ENCODE results near the gene VGF. TPM values are rescaled to one million over a fixed set of nuclear protein-coding genes. Genes with fewer than 3 reads are reported as not detected.

The VGF gene
- total RNA-seq, 4 donors from 2014 or later, result 0.94 TPM; not detected in 3

DNA sequence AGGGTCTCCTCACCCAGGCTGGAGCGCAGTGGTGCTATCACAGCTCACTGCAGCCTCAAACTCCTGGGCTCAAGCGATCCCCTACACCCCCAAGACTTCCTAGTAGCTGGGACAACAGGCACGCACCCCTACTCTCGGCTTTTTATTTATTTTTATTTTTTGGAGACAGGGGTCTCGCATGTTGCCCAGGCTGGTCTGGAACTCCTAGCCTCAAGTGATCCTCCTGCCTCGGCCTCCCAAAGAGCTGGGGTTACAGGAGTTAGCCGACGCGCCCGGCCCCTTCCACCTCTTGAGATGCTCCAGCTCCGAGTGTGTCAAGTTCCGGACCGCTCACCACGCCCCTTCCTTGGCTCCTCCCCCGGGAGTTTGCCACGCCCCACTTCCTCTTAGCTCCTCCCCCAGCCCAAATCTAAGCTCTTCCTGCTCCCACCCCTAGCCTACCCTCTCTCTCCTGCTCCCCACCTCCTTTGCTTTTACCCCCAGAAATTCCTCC lies 8.4 kb upstream of the VGF start:
- H3K36me3 ChIP-seq, result no peaks in the 10 kb centered on the region
- peaks cover 0 to 48% of the 10 kb centered on the region in 2 donors for H3K27me3 ChIP-seq
- H3K4me3 ChIP-seq, result peak overlapping the region in 1 of 4 donors; percentile 3
- no peak for TF ChIP-seq POLR2A (IDR thresholded peaks at IDR 0.05)
- TF ChIP-seq, protein P1, sequence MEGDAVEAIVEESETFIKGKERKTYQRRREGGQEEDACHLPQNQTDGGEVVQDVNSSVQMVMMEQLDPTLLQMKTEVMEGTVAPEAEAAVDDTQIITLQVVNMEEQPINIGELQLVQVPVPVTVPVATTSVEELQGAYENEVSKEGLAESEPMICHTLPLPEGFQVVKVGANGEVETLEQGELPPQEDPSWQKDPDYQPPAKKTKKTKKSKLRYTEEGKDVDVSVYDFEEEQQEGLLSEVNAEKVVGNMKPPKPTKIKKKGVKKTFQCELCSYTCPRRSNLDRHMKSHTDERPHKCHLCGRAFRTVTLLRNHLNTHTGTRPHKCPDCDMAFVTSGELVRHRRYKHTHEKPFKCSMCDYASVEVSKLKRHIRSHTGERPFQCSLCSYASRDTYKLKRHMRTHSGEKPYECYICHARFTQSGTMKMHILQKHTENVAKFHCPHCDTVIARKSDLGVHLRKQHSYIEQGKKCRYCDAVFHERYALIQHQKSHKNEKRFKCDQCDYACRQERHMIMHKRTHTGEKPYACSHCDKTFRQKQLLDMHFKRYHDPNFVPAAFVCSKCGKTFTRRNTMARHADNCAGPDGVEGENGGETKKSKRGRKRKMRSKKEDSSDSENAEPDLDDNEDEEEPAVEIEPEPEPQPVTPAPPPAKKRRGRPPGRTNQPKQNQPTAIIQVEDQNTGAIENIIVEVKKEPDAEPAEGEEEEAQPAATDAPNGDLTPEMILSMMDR (IDR thresholded peaks at IDR 0.05), result no peak
- H3K27ac ChIP-seq, result no peak overlapping the region
- DNase-seq, result peak; percentile 26 to 73 (median 70)
- peaks cover 0 to 5% (median 0%) of the 10 kb centered on the region in 4 donors for H3K9me3 ChIP-seq
- H3K4me1 ChIP-seq, result peaks cover 0 to 45% (median 30%) of the 10 kb centered on the region in 4 donors

DNA sequence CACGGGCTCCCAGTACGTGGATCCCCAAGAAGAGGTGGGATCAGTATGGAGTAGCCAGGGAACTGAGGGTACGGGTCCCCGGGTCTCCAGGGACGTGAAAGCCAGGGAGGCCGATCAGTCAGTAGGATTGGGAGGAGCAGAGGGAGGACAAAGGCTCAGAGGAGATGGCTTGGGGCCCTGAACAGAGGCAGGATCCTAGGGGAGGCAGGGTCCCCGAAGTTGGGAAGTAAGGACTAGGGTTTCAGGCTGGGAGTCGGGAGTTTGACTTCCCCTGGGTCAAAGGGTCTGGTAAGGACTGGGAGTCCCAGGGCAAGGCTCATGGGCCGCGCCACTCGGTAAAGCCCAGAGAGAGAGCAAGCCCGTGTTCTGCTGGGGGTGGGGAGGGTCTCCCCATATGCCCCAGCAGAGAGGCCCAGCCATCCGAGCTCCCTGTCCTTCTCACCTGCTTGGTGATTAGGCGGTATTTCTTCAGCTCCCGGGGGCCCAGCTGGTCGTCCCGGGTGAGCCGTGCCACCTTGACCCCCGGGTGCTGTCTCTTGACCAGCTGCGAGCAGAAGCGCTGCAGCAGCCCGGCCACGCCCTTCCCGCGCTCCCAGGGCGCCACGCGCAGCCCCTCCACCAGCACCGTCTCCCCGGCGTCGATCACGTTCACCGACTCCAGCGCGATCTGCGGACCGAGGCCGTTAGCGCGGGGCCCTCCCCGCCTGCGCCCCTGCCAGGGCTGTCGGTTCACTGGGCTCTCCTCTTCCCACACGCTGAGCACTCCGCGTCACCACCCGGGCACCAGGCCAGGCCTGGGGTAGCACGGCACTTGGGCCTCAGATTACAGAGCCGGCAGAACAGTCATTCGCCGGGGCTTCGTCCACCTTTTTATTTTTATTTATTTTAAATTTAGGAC lies 7.7 kb upstream of the VGF start:
- peaks cover 0 to 45% (median 30%) of the 10 kb centered on the region in 4 donors for H3K4me1 ChIP-seq
- peak in 2 of 3 donors; percentile 70 to 72 for DNase-seq
- H3K9me3 ChIP-seq, result peaks cover 0 to 5% (median 0%) of the 10 kb centered on the region in 4 donors
- no peaks in the 10 kb centered on the region for H3K36me3 ChIP-seq
- peak overlapping the region in 3 of 4 donors; percentile 3 to 21 (median 20) for H3K4me3 ChIP-seq
- H3K27ac ChIP-seq, result no peak overlapping the region
- peaks cover 0 to 43% of the 10 kb centered on the region in 2 donors for H3K27me3 ChIP-seq
- no peak for TF ChIP-seq POLR2A (IDR thresholded peaks at IDR 0.05)
- TF ChIP-seq, protein P1 (IDR thresholded peaks at IDR 0.05), result no peak

DNA sequence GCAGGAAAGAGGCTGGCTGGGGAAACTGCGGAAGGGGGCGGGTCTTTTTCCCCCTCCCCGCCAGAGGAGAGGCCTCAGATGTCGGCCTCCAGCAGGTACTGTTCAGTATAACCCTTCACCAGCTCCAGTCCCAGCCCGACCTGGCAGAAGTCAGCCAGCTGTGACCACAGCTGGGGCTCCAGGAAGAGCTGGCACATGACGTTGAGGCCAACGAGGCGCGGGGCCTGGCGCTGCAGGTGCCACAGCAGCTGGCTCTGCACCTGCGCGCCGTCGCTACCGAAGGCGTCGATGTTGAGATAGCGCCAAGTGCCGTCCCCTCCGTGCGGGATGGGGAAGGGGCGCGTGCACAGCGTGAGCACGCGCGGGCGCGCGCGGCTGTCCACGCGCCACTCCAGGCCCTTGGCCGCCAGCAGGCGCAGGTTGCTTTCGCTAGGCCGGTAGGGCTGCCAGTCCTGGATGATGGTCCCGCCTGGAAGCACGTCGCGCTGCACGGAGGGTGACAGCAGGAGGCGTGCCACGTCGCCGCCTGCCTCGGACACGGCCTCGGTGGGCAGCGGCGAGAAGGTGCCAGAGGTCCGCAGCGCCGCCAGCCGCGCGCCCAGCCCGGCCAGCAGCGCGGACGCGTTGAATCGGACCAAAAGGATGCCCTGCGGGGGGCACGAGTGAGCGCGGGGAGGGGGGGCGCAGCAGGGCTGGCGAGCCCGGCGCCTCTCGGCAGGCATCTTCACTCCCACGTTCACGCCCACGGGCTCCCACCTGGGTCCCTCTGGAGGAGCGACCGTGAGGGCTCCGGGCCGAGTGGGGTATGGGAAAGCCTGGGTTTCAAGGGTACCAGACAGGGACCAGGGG lies 6.9 kb upstream of the VGF start:
- no peaks in the 10 kb centered on the region for H3K36me3 ChIP-seq
- peaks cover 0 to 48% of the 10 kb centered on the region in 2 donors for H3K27me3 ChIP-seq
- no peak for TF ChIP-seq POLR2A (IDR thresholded peaks at IDR 0.05)
- TF ChIP-seq, protein P1 (IDR thresholded peaks at IDR 0.05), result peak in 1 of 6 experiments; percentile 29
- peaks cover 0 to 5% (median 0%) of the 10 kb centered on the region in 4 donors for H3K9me3 ChIP-seq
- no peak overlapping the region for H3K27ac ChIP-seq
- peak in 1 of 3 donors; percentile 28 for DNase-seq
- H3K4me3 ChIP-seq, result peak overlapping the region in 3 of 4 donors; percentile 22 to 26 (median 22)
- H3K4me1 ChIP-seq, result peaks cover 0 to 45% (median 30%) of the 10 kb centered on the region in 4 donors

DNA sequence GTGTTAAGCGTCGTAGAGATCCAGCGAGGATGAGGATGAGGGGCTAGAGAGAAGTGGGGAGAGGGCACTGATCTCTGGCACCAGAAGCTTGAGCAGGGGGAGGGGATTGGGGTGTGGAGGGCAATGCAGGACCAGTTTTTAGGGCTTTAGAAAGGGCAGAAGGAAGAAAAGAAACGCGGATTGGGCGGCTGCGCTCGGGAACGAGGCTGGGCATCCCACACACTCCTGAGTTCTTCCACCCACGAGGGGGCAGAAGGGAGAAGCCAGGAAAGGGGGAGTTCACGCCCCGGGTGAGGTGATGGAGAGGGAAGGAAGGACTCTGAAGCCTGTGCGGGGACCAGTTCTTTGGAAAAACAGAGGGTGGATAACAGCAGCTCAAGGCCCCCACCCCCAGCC lies 6.1 kb upstream of the VGF start:
- H3K4me1 ChIP-seq, result peaks cover 0 to 45% (median 30%) of the 10 kb centered on the region in 4 donors
- DNase-seq, result no peak
- no peak for TF ChIP-seq POLR2A (IDR thresholded peaks at IDR 0.05)
- TF ChIP-seq, protein P1 (IDR thresholded peaks at IDR 0.05), result no peak

More for the DNA sequence above, 6.1 kb upstream of the VGF start:
- H3K4me3 ChIP-seq, result no peak overlapping the region
- H3K9me3 ChIP-seq, result peaks cover 0 to 5% (median 0%) of the 10 kb centered on the region in 4 donors
- H3K27me3 ChIP-seq, result peaks cover 0 to 56% of the 10 kb centered on the region in 2 donors
- no peaks in the 10 kb centered on the region for H3K36me3 ChIP-seq
- H3K27ac ChIP-seq, result no peak overlapping the region
